T-helper 2 cell treated with Interferon-gamma antibody and Interleukin-4, amounts not matched to agents 5 μg/mL and 100 μg/mL, for 36 hours (primary cell): Measurements from ENCODE around the gene MAP1LC3B2.

Experiments
- DNase-seq: peaks from one replicate; pipeline ENCODE4 v3.0.0; 2021; ENCODE audit warnings: low spot score
- H3K27ac Mint-ChIP-seq: one replicate; pipeline ENCODE4 v1.8.0; 2021; ENCODE audit warnings: mild to moderate bottlenecking, mixed read lengths
- H3K27me3 Mint-ChIP-seq: one replicate; pipeline ENCODE4 v1.8.0; 2021; ENCODE audit warnings: low read depth, mixed read lengths
- H3K36me3 Mint-ChIP-seq: one replicate; pipeline ENCODE4 v1.8.0; 2021; ENCODE audit warnings: low read depth, mixed read lengths
- H3K4me1 Mint-ChIP-seq: one replicate; pipeline ENCODE4 v1.8.0; 2021; ENCODE audit warnings: low read depth, mixed read lengths
- H3K4me3 Mint-ChIP-seq: one replicate; pipeline ENCODE4 v1.8.0; 2022; ENCODE audit warnings: mild to moderate bottlenecking, moderate library complexity, mixed read lengths
- H3K9me3 Mint-ChIP-seq: one replicate; pipeline ENCODE4 v1.8.0; 2021; ENCODE audit warnings: mixed read lengths

The MAP1LC3B2 gene

GRCh38 chr12:116532428-116532827 is 26.8 kb upstream of the MAP1LC3B2 start:
- H3K4me3 Mint-ChIP-seq: peak overlapping the region; percentile 90
- peaks cover 15% of the 10 kb centered on the region for H3K4me1 Mint-ChIP-seq
- no peak overlapping the region for H3K27ac Mint-ChIP-seq
- no peaks in the 10 kb centered on the region for H3K9me3 Mint-ChIP-seq
- peaks cover 20% of the 10 kb centered on the region for H3K27me3 Mint-ChIP-seq
- DNase-seq: no peak
- H3K36me3 Mint-ChIP-seq: no peaks in the 10 kb centered on the region

GRCh38 chr12:116532986-116533342 is 26.2 kb upstream of the MAP1LC3B2 start:
- H3K4me1 Mint-ChIP-seq: peaks cover 20% of the 10 kb centered on the region
- no peak for DNase-seq
- no peak overlapping the region for H3K27ac Mint-ChIP-seq
- no peaks in the 10 kb centered on the region for H3K9me3 Mint-ChIP-seq
- no peaks in the 10 kb centered on the region for H3K36me3 Mint-ChIP-seq
- peak overlapping the region; percentile 90 for H3K4me3 Mint-ChIP-seq
- peaks cover 16% of the 10 kb centered on the region for H3K27me3 Mint-ChIP-seq

- peak; percentile 64 for DNase-seq
- Mint-ChIP-seq H3K36me3 (no peaks in the 10 kb centered on the region), H3K27me3 (peaks cover 15% of the 10 kb centered on the region), H3K27ac (peak overlapping the region; percentile 71), H3K9me3 (no peaks in the 10 kb centered on the region), H3K4me3 (peak overlapping the region; percentile 90), H3K4me1 (peaks cover 26% of the 10 kb centered on the region)
Measured at GRCh38 chr12:116533343-116534251, 25.6 kb upstream of the MAP1LC3B2 start.

- no peaks in the 10 kb centered on the region for H3K9me3 Mint-ChIP-seq
- H3K27ac Mint-ChIP-seq: peak overlapping the region; percentile 77
- H3K27me3 Mint-ChIP-seq: peaks cover 10% of the 10 kb centered on the region
- no peaks in the 10 kb centered on the region for H3K36me3 Mint-ChIP-seq
- DNase-seq: no peak
- peak overlapping the region; percentile 90 for H3K4me3 Mint-ChIP-seq
- peaks cover 32% of the 10 kb centered on the region for H3K4me1 Mint-ChIP-seq
Measured at GRCh38 chr12:116534311-116535121, 24.7 kb upstream of the MAP1LC3B2 start.

GRCh38 chr12:116535241-116535640 is 23.9 kb upstream of the MAP1LC3B2 start:
- Mint-ChIP-seq H3K4me1 (peaks cover 32% of the 10 kb centered on the region), H3K36me3 (no peaks in the 10 kb centered on the region), H3K9me3 (no peaks in the 10 kb centered on the region), H3K27me3 (peaks cover 10% of the 10 kb centered on the region), H3K27ac (no peak overlapping the region), H3K4me3 (no peak overlapping the region)
- DNase-seq: no peak

GRCh38 chr12:116537101-116537904 is 21.9 kb upstream of the MAP1LC3B2 start:
- Mint-ChIP-seq H3K27me3 (peaks cover 5% of the 10 kb centered on the region), H3K9me3 (peaks cover 3% of the 10 kb centered on the region), H3K36me3 (no peaks in the 10 kb centered on the region), H3K4me1 (peaks cover 32% of the 10 kb centered on the region), H3K4me3 (no peak overlapping the region), H3K27ac (peak overlapping the region; percentile 4)
- peak; percentile 14 for DNase-seq

GRCh38 chr12:116538076-116538591 is 21.0 kb upstream of the MAP1LC3B2 start:
- H3K27ac Mint-ChIP-seq: peak overlapping the region; percentile 4
- no peaks in the 10 kb centered on the region for H3K36me3 Mint-ChIP-seq
- no peak for DNase-seq
- peaks cover 6% of the 10 kb centered on the region for H3K27me3 Mint-ChIP-seq
- peaks cover 32% of the 10 kb centered on the region for H3K4me1 Mint-ChIP-seq
- H3K9me3 Mint-ChIP-seq: peaks cover 3% of the 10 kb centered on the region
- no peak overlapping the region for H3K4me3 Mint-ChIP-seq

- Mint-ChIP-seq H3K9me3 (peaks cover 3% of the 10 kb centered on the region), H3K36me3 (no peaks in the 10 kb centered on the region), H3K4me1 (peaks cover 30% of the 10 kb centered on the region), H3K27me3 (peaks cover 6% of the 10 kb centered on the region), H3K4me3 (no peak overlapping the region), H3K27ac (peak overlapping the region; percentile 57)
- DNase-seq: no peak
Measured at GRCh38 chr12:116538682-116539305, 20.4 kb upstream of the MAP1LC3B2 start.

GRCh38 chr12:116539361-116539771 is 19.8 kb upstream of the MAP1LC3B2 start:
- Mint-ChIP-seq H3K27me3 (peaks cover 5% of the 10 kb centered on the region), H3K9me3 (peaks cover 3% of the 10 kb centered on the region), H3K4me1 (peaks cover 29% of the 10 kb centered on the region), H3K27ac (no peak overlapping the region), H3K36me3 (no peaks in the 10 kb centered on the region), H3K4me3 (no peak overlapping the region)
- no peak for DNase-seq

- no peak overlapping the region for H3K4me3 Mint-ChIP-seq
- no peak overlapping the region for H3K27ac Mint-ChIP-seq
- H3K27me3 Mint-ChIP-seq: peaks cover 2% of the 10 kb centered on the region
- DNase-seq: no peak
- no peaks in the 10 kb centered on the region for H3K36me3 Mint-ChIP-seq
- peaks cover 3% of the 10 kb centered on the region for H3K9me3 Mint-ChIP-seq
- H3K4me1 Mint-ChIP-seq: peaks cover 25% of the 10 kb centered on the region
Measured at GRCh38 chr12:116539905-116540482, 19.2 kb upstream of the MAP1LC3B2 start.

- peaks cover 3% of the 10 kb centered on the region for H3K9me3 Mint-ChIP-seq
- peaks cover 2% of the 10 kb centered on the region for H3K27me3 Mint-ChIP-seq
- H3K27ac Mint-ChIP-seq: no peak overlapping the region
- H3K36me3 Mint-ChIP-seq: no peaks in the 10 kb centered on the region
- no peak overlapping the region for H3K4me3 Mint-ChIP-seq
- peaks cover 25% of the 10 kb centered on the region for H3K4me1 Mint-ChIP-seq
- no peak for DNase-seq
Measured at GRCh38 chr12:116540622-116541152, 18.5 kb upstream of the MAP1LC3B2 start.

- Mint-ChIP-seq H3K4me3 (no peak overlapping the region), H3K27ac (no peak overlapping the region), H3K36me3 (no peaks in the 10 kb centered on the region), H3K9me3 (peaks cover 3% of the 10 kb centered on the region), H3K27me3 (peaks cover 2% of the 10 kb centered on the region), H3K4me1 (peaks cover 23% of the 10 kb centered on the region)
- no peak for DNase-seq
Measured at GRCh38 chr12:116541547-116542344, 17.4 kb upstream of the MAP1LC3B2 start.
